ENCODE data around the gene KLF1.
"Not testable (repeated sequence)": the region's sequence is repeated elsewhere in the genome, so short reads cannot be mapped to it uniquely, and the experiment has no call there.

KLF1 gene

DNA sequence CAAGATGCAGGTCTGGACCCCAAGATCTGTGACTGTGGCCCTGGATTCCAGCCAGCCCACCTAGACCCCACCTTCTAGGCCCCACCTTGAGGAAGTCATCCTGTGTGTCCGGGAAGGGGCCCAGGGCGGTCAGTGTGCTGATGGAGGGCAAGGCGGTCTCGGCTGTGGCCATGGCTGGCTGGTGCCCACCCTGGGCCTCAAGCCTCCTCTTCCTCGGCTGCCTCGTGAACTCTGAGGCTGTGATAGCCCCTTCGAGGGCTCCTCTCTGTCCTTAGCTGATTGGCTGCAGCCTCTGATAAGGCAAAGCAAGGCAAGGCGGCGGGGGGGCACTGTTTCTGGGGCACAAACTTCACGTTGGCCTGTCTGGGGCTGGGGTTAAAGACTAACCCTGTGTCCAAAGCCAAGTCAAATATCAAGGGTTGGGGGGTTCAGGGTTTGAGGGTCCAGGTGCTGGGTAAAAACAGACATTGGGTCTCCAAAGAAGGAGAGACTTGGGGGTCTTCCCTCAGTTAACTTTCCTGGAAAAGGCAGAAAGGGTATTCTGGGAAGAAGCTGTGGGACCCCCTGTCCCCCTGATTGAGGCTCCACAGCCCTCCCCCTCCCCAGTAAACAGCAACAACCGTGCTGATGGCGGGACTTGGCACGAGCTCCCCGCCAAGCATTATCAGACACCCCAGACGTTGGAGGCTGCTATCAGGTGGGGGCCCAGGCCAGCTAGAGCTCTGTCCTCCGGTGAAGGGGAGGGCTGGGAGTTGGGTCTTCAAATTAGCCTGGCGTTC lies at the start of gene KLF1:
Gene KLF1, minus strand, starts transcription at position 233 of the 779 bp plus-strand sequence. Its CDS starts 61 bp downstream, at position 172.
- DNase-seq (ENCODE audit: low spot score), result no peak

DNA sequence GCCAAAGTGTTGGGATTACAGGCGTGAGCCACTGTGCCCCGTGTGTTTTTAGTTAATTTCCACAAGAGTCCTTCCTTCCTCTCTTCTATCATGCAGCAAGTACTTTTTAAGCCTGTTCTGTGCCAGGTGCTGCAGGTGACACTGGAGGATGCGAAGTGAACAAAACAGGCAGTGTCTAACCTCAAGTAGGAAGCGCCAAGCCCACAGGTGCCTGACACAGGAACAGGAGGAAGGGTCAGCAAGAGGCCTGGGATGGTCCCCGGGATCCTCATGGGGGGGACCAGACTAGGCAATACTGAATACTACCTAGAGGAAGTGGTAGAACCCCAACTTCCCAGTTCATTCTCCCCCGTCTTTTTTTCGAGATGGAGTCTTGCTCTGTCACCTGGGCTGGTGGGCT lies 49.6 kb upstream of the KLF1 start:
- DNase-seq (ENCODE audit: low spot score), result no peak

DNA sequence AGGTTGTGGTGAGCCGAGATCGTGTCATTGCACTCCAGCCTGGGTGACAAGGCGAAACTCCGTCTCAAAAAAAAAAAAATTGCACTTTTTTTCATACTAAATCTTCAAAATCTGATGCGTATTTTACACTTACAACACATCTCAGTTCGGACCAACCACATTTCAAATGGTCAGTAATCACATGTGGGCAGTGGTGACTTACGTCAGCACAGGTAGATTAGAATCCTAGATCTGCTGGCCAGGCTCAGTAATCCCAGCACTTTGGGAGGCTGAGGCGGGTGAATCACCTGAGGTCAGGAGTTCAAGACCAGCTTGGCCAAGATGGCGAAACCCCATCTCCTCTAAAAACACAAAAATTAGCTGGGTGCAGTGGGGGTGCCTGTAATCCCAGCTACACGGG lies 48.1 kb upstream of the KLF1 start:
- no peak for DNase-seq (ENCODE audit: low spot score)

DNA sequence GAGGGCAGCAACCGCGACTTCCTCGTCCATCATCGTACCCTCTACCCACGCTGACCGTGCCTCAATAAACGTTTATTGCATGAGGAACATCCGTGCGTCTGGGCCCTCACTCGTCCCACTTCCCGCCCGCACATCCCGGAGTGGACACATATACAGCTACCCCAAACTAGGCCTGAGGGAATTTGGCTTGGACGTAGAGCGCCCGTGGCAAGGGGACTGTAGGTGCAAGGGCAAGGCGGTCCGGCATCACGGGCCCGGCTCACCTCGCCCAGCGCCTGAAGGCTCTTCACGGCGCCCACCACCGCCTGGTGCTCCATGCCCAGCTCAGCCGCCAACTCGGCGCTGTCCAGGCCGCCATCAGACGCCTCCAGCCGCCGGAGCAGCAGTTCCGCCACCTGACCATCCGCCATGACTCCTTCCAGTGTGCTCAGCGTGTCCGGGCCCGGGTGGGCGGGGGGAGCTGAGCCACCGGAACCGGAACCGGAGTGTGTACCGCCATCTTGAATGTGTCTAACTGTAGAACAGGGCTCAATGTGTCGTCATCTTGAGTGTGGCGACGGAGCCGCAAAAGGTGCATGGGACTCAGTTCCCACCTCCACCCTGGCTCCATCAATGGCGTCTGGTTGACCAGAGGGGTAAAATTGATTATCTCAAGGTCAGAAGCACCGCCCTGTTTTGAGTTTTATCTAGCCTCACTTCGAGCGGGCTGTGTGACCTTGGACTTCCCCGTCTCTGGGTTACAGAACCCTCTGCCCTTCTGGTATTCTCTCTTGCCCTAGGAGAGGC lies 46.5 kb upstream of the KLF1 start, which contains the start of gene FARSA:
Gene FARSA, minus strand, starts transcription at position 425 of the 786 bp plus-strand sequence. Its CDS starts 15 bp downstream, at position 410.
- DNase-seq (ENCODE audit: low spot score), result peak; percentile 97

DNA sequence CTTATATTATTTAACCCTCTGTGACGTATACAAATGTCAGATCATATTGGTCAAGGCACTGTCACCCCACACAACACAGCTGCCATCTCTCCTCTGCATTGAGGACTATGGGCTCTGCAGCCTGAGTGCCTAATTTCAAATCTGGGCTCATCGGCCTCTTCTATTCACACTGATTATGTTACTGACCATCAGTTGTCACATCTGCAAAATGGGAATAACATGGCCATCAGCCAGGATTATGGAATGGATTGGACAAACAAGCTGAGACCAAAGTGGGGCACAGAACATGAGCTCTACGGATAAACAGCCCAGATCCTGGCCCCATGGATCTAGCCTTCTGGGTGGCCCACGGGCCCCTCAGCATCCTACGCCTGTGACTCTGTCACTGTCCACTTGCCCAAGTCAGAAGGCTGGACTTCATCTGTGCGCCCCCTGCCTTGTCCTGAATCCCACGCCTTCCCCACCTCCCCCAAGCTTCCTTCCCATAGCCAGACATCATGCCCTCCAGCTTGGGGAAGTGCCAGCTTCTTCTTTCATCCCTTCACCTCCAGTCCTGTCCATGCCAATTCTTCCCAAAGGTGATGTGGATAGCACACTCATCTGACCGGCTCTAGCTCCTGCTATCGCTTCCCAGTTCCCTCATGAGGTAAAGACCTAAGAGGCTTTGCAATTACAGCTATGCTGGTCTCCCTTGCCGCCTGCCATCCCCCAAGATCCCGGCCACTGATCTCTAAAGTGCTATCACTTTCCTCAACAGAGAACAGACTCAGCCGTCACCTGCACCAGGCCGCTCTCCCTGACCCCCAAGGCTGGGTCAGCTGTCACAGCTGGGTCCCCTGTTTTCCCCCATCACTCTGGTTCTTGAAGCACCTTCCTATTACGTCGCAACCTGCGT lies 45.6 kb upstream of the KLF1 start:
- DNase-seq (ENCODE audit: low spot score), result no peak

DNA sequence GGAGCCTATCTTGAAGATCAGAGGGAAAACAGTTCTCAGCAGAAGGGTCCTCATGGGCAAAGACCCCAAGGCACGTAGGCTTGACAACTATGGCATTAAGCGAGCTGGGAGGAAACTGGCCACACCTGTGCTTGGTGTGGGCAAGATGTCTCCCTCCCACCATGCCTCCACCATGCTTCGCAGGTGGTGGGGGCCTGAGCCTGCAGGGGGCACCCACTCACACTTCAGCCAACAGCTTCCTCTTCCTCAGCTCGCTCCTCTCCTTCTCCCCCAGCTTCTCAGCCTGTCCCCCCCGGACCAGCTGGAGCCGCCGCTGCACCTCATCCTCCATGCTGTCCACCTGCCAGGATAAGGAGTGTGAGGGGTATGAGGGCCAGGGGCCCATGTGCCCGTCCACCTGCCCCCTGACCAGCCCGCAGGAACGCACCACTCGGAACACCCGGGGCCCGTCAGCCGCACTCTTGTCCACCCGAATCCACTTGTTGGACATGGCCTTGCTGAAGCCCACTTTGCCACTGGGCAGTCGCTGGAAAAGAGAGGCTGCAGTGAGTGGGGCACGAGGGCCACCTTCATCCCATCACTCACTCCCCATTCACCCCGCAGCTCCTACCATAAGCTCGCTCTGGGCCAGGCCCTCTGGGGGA lies 43.1 kb upstream of the KLF1 start:
- no peak for DNase-seq (ENCODE audit: low spot score)

DNA sequence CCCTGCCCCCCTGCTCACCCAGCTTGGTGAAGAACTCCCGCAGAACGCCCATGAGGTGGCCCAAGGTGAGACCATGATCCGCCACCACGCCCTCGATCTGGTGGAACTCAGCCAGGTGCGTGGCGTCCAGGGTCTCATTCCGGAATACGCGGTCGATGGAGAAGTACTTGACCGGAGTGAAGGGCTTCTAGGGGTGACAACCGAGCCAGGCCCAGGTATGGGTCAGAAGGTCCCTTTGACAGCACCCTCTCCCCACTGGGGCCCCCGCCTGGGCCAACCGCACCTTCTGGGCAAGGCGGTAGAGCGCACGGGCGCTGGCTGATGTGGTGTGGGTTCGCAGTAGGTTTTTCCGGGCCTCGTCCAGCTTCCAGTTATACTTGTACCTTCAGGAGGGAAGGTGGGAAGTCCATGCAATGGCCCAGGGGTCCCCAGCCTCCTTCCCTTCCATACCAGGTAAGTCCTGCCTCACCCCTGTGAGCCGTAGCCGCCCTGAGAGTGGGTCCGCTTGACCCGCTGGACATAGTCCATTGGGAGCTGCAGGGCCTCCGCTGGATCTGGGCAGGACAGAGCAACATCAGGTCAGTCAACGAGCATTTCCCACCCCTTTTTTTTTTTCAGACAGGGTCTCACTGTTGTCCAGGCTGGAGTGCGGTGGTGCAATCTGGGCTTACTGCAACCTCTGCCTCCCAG lies 37.8 kb upstream of the KLF1 start:
- no peak for DNase-seq (ENCODE audit: low spot score)

DNA sequence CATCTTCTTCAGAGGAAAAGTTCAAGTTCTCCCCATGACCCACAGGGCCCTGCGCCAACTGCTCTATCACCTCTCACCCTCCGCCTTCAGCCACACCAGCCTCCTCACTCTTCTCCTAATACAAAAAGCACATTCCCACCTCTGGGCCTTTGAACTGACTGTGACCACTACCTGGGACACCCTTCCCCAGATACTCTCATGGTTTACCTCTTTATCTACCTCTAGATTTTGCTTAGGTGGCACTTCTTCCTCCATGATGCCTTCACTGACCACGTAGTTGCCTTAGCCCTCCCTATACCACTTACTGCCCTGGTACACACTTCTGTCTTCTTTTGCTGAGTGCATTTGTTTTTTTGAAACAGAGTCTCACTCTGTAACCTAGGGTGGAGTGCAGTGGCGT lies 36.0 kb upstream of the KLF1 start:
- no peak for DNase-seq (ENCODE audit: low spot score)

DNA sequence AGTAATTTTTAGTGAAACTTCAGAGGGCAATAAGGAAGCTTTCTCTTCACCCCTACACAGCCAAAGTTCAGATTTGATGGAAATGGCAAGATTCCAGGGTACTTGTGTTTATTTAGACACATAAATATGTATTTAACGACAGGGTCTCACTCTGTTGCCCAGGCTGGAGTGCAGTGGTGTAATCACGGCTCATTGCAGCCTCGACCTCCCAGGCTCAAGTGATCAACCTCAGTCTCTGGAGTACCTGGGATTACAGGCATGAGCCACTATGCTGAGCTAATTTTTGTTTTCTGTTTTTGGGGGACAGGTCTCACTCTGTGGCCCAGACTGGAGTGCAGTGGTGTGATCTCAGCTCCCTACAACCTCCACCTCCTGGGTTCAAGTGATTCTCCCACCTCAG lies 34.0 kb upstream of the KLF1 start:
- no peak for DNase-seq (ENCODE audit: low spot score)

DNA sequence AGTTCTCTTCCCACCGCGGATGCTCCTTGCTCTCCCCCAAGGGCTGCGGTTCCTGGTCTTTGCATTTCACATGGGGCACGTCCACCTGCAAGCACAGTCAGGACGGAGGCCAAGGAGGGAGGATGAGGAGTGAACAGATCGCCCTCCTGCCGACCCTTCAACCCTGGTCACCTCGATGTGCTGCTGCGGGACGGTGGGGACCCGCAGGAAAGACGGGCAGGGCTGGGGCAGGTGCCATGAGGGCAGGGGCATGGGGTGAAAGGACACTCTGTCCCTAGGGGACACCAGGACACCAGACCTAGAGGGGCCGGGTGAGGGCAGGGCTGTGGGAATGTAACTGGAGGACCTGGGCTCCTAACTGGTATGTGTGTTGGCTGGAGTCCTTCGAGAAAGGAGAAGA lies 31.3 kb upstream of the KLF1 start:
- DNase-seq (ENCODE audit: low spot score), result no peak

DNA sequence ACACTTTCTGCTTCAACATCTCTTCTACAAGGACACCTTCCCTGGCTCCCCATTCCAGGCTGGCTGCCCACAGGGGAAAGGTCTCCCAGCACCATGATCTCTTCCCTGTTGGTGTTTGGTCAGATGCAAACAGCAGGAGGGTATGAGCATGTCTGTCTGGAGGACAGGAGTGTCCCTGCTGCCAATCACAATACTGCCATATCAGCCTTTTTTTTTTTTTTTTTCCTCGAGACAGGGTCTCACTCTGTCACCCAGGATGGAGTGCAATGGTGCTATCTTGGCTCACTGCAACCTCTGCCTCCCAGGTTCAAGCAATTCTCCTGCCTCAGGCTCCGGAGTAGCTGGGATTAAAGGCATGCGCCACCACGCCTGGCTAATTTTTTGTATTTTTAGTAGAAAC lies 28.9 kb upstream of the KLF1 start:
- DNase-seq (ENCODE audit: low spot score), result not testable (repeated sequence)

DNA sequence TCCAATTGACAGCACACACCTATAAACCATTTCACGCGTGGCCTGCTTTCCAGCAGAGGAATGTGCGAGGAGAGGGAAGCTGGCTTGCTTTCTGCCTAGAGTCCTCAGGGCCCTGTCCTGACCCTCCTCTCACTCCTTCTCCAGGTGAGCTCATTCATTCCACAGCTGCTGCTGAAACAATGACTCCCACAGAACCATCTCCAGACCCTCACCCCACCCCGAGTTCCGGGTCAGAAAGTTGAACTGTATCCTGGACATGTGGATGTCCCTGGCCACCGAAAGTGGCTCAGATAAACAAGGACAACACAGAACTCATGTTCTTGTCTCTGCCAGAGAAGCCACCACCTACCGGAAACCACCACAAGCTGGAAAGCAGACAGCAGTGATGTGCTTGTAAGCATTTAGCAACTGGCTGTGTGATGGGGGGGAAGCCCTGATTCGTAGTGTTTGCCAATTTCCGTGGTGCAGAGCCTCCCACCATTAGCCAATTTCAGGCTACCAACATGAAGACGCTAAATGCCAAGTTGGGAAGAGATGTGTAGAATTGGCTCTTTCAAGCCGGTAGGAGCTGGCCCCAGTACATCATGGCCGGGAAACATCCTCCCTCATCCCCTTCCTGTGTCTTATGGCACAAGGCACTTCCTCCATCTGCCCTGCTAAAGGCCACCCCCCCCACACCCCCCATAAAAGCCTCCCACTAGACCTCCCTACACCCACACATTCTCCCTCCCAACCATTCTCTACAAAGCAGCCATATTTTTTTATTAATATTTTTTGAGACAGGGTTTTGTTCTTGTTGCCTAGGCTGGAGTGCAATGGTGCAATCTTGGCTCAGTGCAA lies 27.1 kb upstream of the KLF1 start:
- DNase-seq (ENCODE audit: low spot score), result peak; percentile 68

DNA sequence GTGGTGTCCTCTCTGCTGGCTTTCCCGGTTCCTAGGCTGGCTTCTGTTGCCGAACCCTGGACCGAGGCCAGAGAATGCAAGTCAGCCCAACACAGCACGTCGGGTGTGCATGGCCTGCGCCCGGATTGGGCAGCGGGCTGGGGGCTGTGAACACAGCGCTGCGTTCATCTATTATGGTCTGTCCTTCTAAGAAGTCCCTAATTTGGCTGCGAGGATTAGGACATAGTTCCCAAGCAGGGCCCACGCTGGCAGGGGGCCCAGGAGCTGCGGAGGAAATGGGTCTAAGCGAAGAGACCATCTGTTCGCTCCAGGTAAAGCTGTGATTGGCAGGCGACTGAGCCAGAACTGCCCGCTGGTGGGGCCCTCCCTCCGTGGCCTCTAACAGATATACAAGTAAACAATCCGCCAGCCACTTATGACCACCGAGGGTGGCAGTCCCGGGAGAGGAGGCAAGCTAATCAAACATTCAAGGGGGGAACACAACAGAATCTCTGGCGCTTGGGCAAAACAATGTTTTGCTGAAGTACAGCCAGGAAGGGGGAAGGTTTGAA lies 26.1 kb upstream of the KLF1 start:
- peak; percentile 93 for DNase-seq (ENCODE audit: low spot score)

DNA sequence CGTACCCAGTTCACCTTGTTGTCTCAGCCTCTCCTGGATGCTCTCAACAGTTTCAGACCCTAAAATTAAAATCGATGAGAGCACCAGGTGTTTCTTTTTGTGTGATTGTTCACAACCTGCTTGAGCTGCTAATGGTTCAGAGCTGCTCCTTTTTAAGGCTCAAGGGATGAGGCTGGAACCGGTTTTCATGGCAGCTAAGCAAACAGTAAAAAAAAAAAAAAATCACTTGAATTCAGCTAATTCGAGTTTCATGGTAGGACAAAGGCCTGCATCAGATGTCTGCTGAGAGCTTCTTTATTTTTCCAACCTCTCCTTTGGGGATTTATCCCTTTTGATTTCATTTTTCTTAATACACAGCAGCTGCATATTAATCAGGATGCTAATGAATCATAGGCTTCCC lies 25.6 kb upstream of the KLF1 start:
- no peak for DNase-seq (ENCODE audit: low spot score)

DNA sequence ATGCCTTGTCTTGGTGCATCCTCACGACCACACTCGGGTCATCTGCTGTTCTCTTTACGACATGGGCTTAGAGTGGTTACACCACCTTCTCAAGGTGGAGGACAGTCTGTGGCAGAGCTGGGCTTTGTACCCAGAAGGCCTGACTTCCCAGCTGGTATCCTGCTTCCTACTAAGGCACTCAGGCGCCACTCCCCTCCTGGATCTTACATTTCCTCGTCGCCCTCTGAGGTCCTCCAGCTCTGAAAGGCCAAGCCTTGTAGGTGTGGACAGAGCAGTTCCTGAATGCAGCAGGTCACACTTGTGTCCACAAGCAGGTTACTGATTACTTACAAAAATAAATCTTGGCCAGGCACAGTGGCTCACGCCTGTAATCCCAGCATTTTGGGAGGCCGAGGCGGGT lies 20.2 kb upstream of the KLF1 start:
- no peak for DNase-seq (ENCODE audit: low spot score)

DNA sequence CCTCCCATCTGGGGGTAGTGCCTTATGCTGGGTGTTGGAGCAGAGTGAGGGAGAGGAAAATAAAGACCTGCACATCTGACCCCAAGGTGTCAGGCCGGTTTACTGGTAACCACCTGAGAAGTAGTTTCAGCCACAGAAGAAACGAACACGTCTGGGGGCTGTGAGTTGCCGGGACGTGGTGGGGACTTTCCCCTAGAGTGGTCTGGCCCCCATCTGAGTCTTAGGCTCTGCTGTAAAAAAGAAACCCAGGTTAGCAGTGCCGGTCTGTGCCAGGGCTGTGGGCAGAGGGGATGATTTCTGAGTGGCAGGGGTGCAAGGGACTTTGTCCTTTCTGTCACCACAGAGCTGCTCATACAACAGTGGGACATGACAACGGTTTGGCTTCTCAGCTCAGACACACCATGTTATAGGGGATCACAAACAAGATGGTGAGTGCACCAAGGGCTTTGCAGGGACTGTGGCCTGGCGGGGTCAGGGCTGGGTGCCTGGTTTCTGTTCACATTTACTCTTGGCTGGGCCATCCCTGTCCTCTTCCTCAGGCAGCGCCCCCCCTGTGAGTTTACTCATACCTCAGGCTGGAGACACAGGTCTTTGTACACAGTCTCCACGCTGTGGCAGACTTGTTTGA lies 13.0 kb upstream of the KLF1 start:
- DNase-seq (ENCODE audit: low spot score), result no peak

DNA sequence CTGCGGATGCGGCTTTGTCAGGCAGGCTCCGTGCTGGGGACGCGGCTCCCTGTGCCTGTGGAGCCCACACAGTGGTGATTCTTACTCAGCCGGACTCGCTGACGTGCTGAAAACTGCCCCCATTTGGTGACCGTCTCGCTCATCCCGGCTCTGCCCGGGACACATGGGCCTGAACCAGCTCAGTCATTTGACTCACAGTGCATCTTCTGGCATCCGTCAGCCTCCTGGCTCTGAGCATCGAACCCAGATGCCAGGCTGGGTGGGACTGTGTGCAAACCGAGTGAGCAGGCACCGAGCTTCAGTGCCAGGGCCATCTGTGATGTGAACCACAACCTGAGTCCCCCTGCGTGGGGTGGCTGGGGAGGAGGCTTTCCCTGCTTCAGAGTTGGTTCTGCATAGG lies 9.5 kb upstream of the KLF1 start:
- peak; percentile 50 for DNase-seq (ENCODE audit: low spot score)

DNA sequence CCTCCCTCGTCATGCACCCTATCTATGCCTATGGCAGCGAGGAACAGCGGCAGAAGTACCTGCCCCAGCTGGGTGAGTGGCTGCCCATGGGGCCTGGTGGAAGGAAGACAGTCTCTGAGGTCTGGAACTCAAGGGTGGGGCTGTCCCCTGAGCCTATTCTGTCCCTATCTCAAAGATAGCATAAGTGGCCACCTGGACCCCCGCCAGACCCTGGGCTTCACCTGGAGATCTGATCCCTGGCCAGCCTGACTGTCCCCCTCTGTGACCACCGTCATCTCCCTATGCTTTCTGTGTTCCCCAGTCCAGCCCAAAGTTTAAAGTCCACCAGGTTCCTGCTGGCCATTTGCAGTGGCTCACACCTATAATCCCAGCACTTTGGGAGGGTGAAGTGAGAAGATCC lies 6.6 kb upstream of the KLF1 start:
- no peak for DNase-seq (ENCODE audit: low spot score)

DNA sequence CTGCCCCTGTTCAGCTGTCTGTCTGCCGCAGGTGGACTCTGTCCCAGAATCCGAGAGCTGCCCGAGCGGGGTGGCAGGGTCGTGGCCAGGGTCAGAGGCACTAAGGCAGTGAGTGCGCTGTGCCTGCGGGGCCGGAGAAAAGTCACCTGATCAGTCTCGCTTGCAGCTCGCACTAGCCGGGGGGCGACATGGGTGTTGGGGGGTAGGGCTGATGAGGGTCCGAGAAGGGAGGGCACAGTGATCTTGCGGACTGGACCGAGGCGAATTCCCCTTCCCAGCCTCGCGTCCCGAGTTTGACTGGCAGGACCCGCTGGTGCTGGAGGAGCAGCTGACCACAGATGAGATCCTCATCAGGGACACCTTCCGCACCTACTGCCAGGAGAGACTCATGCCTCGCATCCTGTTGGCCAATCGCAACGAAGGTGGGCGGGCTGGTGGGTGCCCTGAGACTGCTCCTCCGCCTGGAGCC lies 4.6 kb upstream of the KLF1 start:
- no peak for DNase-seq (ENCODE audit: low spot score)

Data from Ammon's horn (tissue), 1 donor.